ENCODE measurements around the gene MKKS.

Gene MKKS

DNA sequence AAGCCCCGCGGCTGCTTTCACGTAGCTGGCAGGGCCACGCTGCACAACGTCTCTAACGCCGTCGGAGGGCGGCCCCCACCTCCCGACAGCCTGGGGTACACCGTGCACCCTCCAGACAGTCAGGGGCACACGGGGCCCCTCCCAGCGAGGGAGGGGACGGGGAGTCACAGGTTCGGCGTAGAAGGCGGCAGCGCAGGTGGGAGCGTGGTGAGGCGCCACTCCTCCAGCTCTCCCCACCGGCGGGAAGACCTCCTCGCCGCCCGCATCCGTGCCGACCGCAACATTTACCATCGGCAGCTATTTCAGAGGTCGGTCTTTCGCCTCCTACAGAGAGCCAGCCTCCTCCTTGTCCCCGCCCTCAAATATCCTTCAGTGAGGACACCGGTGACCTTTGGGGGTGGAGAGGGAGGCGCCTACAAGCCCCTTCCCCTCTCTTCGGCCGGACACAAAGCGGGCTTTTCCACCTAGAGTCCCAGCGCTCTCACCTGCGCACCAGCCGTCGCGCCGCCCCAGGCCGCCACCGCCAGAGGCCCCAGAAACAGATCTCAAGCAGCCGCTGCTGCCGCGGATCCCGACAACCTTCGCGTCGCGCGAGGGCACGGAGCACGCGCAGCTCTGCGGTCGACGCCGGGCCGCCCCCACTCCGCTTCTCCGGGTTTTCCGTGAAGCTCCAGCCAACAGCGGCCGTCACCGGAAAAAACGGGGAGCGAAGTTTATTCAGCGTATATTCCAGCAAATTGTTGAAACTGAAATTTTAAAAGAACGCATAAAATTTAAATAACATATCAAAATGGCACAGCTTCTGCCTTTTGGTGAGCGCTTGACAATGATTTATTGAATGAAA is at the start of gene MKKS:
Gene MKKS, minus strand, starts transcription at position 600 of the 844 bp plus-strand sequence. CDS start 20,708 bp downstream, outside the sequence.
- DNase-seq = peak; percentile 90

DNA sequence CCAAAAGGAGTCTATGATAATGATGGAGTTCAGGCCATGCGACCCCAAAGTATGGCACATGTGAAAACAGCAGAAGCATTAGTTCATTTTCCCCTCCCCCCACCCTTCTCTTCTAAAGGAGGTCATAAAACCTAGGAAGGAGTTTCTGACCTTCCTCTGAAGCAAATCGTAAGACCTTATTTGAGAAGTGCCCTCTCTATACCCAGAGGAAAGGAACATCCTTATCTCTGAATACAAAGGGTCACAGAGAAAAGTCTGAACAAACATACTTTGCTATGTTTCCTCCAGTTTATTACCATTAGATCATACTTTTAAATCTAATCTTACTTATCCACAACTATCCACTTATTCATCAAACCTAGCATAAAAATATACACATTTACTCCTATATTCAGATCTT is 49.7 kb upstream of the MKKS start:
- DNase-seq = no peak

DNA sequence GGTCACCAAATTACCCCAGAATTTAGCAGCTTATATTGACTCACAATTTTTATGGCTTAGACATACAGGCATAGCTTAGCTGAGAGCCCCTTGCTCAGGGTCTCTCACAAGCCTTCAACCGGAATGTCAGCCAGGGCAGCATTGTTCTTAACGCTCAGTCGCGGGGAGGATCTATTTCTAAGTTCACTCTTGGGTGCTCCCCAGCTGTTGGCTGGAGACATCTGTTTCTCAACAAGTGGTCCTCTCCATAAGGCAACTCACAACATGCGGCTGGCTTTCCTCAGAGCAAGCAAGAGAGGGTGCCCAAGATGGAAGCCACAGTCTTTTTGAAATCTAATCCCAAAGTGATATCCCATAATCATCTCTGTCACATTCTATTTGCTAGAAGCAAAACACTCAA is 47.7 kb upstream of the MKKS start:
- no peak for DNase-seq

DNA sequence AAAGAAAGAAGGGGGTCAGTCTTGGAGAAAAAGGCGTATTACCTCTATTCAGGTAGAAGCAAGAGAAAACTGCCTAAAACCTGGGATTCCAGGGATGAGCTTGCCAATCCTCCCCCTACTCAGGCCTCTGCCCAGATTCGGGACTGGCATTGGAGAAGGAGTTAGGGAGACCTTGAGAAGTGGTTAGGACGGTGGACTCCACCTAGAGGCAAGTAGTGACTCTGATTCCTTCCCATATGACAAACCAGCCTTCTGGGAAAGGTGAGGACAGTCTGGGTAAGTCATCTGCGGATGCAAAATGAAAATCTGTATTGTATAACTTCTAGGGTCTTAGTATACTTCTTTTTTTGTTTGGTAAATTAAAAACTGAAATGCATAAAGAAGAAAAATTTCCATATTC is 44.9 kb upstream of the MKKS start:
- DNase-seq = no peak

DNA sequence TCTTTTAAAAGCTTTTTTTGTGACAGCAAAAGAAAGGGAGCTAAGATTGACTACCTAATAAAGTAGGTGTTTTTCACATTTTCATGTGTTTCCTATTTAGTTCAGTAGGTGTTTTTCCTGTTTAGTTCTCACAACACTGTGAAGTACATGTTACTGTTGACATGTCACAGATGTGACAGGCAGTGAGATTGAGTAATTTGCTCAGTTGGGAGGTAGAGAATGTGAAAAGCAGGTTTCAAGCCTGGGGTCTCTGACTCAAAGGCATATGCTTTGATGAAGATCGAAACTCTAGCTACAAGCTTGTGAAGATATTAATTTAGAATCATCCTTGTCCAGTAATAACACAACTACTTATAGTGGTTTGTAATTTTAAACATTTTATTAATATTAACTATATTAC is 44.2 kb upstream of the MKKS start:
- DNase-seq = no peak

DNA sequence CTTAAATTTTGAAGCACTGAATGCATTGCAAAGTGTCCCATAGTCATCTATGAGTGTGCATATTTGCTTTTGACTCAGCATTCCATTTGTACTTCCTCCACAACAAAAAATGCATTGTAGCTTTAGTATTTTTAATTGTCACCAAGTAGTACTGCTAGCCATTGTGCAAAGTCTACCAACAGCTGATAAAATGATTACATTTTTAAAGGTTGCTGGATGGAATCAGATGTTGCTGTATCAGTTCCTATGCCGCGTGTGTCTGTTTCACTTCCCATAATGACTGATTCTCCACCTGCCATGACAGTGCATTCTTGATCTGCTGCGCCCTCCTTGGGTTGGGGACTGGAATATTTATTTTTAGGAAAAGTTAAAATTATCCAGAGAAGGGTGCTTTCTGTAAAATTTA is 42.3 kb upstream of the MKKS start:
- no peak for DNase-seq

DNA sequence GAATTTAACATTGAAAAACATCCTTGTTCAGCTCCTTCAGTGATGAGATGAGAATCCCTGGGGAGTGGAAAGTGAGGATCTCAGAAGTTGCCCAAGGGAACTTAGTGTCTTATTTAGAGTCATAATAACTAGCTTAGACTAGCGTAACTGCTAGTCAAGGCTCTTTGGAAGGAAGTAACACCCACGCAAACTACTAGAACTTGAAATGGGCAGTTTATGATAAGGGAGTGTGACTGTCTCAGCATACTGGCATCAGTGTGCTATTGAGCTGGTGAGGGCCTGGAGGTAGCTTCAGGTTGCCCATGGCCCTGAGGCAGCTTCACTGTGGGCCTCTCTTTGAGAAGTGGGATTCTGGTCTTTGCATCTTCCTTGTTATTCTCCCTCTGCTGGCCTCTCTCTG is 41.2 kb upstream of the MKKS start:
- DNase-seq = no peak

DNA sequence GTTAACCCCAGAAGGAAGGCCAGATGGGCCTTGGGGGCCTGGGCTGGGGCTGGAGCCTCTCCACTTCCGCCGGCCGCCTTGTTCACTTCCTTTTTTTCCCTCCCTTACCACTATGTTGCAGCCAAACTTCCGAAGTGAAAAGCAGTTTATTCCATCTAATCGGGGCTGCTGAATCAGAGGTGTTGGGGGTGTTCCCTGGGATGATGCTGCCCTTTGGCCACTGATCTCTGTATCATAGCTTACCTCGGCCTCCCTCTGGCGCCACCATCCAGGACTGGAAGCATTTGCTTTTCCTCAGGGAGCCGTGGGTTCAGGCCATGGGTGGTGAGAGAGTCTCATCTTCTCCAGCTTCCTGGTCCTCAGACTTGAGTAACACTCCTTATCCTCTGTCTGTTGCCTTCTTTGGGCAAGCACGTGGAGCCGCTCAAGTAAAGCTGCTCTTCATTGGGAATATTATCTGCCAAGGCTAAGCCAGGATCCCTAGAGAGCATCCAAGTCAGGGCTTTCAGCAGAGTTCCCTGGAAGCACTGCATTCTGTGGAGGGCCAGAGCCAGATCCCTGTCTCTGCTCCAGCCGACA is 40.7 kb upstream of the MKKS start:
- DNase-seq = no peak

DNA sequence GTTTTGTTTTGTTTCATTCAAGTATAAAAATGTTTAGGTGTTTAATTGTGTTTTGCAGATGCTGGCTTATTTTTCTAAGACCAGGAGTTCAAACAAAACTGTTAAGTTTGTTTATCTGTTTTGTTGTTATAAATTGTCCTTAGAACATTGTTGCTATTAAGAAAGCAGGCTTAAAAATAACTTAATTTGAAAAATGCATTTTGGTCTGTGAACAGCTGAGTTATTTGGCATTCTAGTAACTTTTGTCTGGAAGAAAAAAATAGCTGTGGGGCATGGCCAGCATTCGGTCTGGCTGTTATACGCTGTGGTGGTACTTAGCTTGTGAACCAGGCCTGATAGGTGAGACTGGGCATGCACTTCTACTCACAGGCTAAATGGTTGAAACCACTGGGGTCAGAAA is 38.8 kb upstream of the MKKS start:
- DNase-seq = no peak

DNA sequence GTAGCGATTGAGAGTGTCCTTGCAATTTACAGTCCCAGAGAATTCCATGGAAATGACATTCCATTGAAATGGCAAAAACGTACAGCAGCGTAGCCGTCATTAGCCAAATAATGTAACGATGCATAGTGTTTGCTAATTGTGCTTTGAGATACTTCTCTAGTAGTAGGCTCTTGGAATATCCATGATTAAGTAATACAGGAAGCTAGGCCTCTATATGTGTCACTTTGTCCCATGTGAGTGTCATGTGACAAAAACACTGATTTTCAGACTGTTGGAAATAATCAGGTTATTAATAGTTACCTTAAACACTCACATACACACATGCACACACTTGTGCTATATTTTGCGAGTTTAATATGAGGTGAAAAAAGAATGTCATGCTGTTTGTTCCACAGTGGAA is 36.3 kb upstream of the MKKS start:
- DNase-seq = no peak

DNA sequence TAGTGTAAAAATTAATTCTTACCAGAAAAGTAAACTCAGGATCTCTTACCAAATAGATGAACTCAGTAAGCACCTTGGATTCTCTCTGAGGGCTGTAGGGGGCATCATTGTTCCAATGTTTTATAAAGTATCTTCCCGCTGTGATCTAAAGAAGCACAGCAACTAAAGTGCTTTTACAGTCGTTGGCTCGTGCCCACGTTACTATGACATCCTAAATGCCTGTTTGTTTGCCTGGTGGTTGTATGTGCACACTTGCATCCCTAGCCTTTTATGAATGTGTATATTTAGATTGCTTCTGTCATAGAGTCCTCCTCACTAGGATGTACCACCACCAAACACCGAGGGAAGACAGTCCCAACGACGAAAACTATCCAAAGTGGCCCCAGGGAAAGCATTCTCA is 35.6 kb upstream of the MKKS start:
- DNase-seq = peak; percentile 78

DNA sequence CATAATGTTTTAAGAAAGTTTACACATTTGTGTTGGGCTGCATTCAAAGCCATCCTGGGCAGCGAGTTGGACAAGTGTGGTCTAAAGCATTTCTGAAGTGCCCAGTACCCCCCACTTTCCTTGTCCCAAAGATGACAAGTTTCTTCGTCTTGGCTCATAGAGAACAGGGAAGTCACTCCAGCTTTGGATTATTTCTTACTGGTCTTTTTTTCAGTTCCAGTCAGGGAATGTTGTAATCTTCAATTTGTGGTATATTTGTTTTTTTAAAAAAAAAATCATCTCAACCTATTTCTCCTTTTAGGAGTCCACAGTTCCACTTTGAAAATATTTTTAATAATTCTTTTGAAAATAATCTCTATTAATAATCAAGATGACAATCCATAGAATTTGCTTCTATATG is 35.0 kb upstream of the MKKS start:
- no peak for DNase-seq

DNA sequence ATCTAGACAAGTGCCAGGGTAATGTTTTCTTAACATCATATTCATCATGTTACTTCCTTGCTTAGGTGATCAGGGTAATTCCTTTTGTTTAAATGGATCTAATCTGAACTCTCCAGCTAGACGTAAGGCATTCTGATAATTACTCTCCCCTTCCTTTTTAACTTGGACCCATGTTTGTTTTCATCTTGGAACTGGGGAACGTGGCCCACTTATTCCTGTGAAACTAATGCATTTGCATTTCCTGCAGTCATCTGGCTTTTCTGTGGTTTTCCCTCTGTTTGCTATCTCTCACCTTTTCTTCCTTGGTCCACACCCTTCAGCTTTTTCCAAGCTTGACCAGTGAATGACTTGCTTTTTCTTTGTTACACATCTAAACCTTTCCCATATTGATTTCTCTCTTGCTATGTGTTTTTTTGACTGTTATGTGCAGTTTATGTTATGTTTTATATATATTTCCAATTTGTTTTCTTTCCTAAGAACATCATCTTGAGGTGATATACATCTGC is 34.4 kb upstream of the MKKS start:
- DNase-seq = no peak

DNA sequence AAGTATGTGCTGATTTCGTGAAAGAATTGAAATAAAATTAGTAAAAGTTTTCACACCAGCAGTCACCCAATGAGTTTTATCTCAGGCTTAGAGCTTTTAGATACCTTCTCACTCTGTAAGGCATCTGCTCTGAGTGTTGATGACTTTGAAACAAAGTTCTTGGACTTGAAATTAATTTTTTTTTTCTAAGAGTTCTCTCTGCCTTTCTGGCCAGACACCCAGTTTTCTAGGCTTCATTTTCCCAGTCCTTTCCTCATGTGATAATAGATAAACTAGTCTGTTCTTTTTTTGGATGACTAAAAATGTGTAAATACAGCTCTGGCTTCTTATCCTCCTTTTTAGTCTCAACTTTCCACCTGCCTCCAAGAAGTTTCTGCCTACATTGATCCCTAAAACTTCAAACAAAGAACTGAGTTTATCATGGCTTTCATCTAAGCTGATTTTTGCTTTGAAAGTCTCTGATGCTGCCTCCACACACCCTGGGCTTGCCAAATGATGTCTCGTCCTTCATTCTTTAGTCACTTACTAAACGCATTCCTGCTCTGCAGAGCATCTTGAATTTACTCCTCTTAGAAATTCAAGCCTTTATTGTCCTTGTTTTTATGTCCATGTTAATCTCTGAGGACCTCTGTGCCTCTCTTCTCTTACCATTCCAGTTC is 33.8 kb upstream of the MKKS start:
- DNase-seq = no peak

DNA sequence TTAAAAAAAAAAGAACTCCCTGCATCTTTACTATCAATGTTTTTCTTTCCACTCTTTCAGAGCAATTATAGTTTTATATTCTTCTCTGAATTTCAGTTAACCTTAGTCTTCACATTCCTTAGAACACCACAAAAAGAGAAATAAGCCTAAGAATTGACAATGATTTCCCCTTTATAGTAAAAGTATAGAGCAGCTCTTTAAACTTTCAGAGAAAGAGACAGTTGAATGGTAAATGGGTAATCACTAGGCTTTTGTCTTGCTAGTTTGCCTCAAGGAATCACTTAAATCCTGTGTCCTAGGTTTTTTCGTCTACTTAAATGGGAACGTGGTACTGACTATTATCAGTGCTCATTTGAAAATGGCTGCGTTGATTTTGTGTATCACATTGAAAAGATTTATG is 32.8 kb upstream of the MKKS start:
- DNase-seq = no peak

DNA sequence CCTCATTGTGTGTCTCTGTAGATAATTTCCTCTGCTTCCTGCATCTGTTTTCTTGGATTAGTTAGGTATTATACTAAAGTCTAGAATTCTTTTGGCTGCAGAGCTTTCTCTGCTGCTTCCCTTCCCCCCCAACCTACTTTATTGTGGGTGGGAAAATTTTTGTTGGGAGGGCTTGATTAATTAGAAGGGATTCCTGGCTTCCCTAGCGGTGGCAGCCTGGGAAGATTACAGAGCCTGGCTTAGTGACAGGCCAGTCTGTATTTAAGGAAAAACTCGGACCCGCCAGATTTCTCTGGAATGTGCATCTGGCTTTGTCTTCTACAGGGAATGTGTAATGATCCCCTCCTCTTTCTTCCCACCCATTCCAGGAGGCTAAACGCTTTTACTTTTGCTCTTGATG is 32.3 kb upstream of the MKKS start:
- DNase-seq = no peak

DNA sequence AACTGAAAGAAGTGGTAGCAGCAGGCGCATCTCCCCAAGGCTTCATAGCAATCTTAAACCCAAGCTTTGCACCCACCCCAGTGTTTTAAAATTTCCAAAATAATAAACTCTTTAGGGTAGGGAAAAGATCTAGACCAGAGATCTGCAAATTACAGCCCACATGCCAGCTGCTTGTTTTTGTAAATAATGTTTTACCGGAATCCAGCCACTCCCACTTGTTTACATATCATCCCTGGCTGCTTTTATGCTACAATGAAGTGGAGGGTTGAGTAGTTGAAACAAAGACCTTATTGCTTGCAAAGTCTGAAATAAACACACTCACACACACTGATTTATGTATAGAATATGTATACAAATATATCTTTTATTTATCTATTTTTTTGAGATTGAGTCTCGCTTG is 31.1 kb upstream of the MKKS start:
- DNase-seq = no peak

DNA sequence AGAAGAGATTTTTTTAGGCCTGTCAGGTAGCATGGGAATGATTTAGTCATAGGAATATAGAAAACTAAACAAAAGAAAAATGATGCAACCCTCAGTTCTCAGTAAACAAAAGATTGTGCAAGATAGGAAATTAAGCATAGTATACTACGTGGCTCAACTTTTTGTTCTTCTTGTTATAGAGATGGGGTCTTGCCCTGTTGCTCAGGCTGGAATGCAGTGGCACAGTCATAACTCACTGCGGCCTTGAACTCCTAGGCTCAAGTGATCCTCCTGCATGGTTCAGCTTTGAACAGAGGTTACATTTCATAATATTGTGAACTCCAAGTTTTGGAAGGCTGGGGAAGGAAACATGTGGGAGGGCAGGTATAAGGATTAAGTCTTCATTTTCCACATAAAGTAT is 29.6 kb upstream of the MKKS start:
- no peak for DNase-seq

DNA sequence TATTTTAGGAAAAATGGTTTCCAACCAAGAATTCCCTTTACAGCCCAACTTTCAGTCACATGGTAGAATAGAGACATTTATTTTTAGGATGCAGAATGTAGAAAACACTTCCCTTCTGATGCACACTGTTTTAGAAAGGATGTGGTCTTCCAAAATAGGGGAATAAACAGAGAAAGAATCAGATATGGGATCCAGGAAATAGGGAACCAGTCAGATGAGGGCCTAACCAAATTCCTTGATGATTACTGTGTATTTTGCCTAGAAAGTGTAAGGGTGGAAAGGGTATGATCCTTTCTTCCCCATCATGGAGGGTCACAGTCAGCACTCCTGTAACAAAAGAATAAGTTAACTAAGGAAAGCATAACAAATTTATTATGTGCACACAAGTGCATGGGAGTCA is 28.5 kb upstream of the MKKS start:
- DNase-seq = no peak

DNA sequence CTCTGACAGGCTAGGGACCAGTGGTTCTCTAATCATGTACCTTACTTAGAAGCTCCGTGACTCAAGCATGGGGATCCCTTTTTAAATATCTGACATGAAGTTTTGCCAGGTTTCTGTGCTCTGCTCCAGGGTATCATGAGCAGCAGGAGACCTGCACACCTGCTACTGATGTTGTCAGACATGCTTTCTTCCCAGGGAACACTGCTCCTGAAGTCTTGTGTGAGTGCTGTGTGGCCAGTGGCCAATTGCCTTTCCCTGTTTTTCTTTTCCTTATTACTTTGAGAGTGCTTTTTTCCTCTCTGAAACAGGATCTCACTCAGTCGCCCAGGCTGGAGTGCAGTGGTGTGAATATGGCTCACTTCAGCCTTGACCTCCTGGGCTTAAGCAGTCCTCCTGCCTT is 27.5 kb upstream of the MKKS start:
- no peak for DNase-seq

DNA sequence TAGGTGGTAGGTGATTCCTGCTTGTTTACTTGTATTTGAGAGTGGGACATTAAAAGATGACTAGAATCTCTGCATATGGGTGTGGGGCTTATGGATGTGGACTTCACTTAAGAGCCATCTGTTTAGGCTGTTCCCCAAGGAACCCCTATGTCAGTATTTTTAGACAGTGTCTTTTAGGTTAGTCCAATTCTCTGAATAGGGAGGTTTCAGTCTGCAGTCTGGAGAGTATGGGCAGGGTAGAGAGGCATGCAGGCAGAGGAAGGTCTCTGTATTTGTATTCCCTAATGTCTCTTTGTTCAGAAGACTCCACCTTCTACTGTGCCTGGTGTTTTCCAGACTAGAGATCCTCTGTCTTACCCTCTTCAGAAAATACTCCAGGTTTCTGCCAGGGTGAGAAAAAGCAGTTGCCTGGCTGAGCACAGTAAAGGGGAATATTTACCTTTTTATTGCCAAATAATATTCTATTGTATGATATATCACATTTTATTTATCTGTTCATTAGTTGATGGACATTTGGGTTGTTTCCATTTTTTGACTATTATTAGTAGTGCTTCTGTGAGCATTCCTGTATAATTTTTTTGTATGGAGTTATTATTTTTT is 20.2 kb upstream of the MKKS start:
- DNase-seq = no peak

DNA sequence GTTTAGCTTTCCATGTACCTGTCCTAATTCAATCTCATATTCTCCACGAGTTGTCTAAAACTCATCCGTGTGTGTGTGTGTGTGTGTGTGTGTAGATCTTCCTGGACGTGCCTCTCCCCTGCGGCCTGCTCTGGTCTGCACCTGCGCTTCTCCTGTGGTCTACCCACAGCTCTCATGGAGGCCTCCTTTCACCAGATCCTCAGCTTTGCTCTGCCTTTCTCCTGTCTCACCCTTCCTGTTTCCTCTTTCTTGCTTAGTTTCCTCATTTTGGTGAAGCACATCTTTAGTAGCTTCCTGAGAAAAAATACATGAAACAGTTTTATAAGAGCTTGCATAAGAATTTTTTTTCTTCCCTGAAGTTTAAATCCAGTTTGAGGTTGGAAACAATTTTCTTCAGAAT is 19.2 kb upstream of the MKKS start:
- no peak for DNase-seq

DNA sequence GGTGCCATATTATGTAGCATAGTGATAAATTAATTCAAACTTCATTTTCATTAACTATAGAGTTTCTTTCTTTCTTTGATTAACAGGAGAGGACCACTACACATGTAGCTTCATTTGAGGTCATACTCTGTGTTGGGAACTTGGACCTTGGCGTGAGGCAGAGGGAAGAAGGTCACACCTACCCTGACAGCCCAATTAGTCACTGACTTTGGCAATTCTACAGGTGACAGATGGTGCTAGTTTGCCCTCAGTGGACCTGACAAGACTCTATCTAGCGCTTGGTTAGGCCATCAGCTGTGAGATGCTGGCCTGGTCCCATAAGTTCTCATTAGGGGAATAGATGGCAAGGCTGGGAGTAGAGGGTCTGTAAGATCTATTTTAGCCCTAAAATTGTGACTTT is 15.2 kb upstream of the MKKS start:
- no peak for DNase-seq

All from DMS79 treated with DMSO at 0.1 percent for 48 hours (cell line).